Prostate gland (tissue), 2 donors: Measurements from ENCODE around the gene SEMA3E. TPM values are rescaled to one million over a fixed set of nuclear protein-coding genes. Genes with fewer than 3 reads are reported as not detected.

Experiments used
- DNase-seq: peaks from one replicate; pipeline ENCODE4 v3.0.0-alpha.2; 2019; ENCODE audit warnings: low spot score
- H3K27ac ChIP-seq, 2 donors: fragments of 200-600 bp; sonication (generic); 2 replicates each; pipeline ENCODE4 v1.5.1; 2017 to 2019
- H3K27me3 ChIP-seq: fragments of 200-600 bp; sonication (generic); replicated peaks from 2 replicates; pipeline ENCODE4 v1.5.1; 2019; ENCODE audit not compliant: insufficient read depth
- H3K36me3 ChIP-seq, 2 donors: fragments of 200-600 bp; sonication (generic); 1 replicate in 1 of 2; 2 replicates in 1 of 2; pipeline versions ENCODE4 v1.5.1 to v1.8.1; 2017 to 2019
- H3K4me1 ChIP-seq: fragments of 200-600 bp; sonication (generic); replicated peaks from 2 replicates; pipeline ENCODE4 v1.5.1; 2019
- H3K4me3 ChIP-seq, 2 donors: fragments of 200-600 bp; sonication (generic); 2 replicates each; pipeline ENCODE4 v1.5.1; 2017 to 2019
- H3K9me3 ChIP-seq: fragments of 200-600 bp; sonication (generic); 2 replicates; pipeline ENCODE4 v1.5.1; 2017
- POLR2A ChIP-seq: fragments of 450-650 bp; IDR thresholded peaks from one replicate; pipeline ENCODE4 v1.6.1; 2016; ENCODE audit warnings: antibody characterized with exemption, mild to moderate bottlenecking
- POLR2AphosphoS5 ChIP-seq: sonication (generic); formaldehyde crosslinking; IDR thresholded peaks from one replicate; pipeline ENCODE4 v1.6.1; 2017; ENCODE audit warnings: antibody characterized with exemption
- WGBS: methylation state at CpG from one replicate; pipeline ENCODE4 v1.1.5; 2018; 5-methylcytosine and 5-hydroxymethylcytosine counted together
- intact Hi-C: fragments of 100-400 bp; cut with DNase I; formaldehyde crosslinking; loops from one replicate; pipeline ENCODE4 v1.14.2; 2022
- total RNA-seq, 2 donors: library from RNA; depleted of rRNA; stranded (reverse); fragments of >200 nt; gene quantifications; one replicate each; pipeline ENCODE4 v1.1.0, GENCODE V29; 2016
- TF ChIP-seq, protein P1 (sequence below), 4 experiments: fragments of 200-600 bp in 2 of 4; fragments of 450-650 bp in 2 of 4; sonication (generic) in 2 of 4; IDR thresholded peaks; 1 replicate in 3 of 4; 2 replicates in 1 of 4; pipeline ENCODE4 v1.5.1; 2016 to 2019; ENCODE audit warnings: antibody characterized with exemption in 4 of 4, mild to moderate bottlenecking in 2 of 4, moderate library complexity in 2 of 4

SEMA3E gene
- total RNA-seq, 2 donors from 2014 or later, result 2.6 to 4.8 TPM

DNA sequence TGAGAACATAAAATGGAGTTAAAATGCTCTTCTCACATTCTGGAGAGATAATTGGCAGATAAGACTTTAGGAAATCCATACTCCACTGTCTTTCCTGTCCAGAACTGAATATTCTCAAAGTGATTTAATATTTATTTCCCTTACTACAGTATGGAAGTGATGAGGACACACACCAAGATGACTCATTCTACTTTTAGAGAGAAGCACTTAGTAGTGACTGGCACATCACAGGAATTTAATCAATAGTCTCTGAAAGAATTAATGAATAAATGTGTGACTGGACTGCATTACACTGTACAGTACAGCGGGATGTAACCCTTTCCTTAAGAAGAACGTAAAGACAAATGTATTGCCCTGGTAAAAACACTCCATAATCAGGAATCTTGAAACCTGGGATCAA is 116.7 kb downstream of the SEMA3E start:
- WGBS, result 86% methylated on average over 2 of the region's 2 CpGs
- H3K4me1 ChIP-seq, result no peaks in the 10 kb centered on the region
- no peak overlapping the region for H3K4me3 ChIP-seq
- no peaks in the 10 kb centered on the region for H3K36me3 ChIP-seq
- intact Hi-C loops, result no loop called here
- no peak for DNase-seq
- H3K27ac ChIP-seq, result no peak overlapping the region
- H3K27me3 ChIP-seq, result no peaks in the 10 kb centered on the region
- TF ChIP-seq POLR2A, result no peak
- no peak for TF ChIP-seq POLR2AphosphoS5
- TF ChIP-seq, protein P1, sequence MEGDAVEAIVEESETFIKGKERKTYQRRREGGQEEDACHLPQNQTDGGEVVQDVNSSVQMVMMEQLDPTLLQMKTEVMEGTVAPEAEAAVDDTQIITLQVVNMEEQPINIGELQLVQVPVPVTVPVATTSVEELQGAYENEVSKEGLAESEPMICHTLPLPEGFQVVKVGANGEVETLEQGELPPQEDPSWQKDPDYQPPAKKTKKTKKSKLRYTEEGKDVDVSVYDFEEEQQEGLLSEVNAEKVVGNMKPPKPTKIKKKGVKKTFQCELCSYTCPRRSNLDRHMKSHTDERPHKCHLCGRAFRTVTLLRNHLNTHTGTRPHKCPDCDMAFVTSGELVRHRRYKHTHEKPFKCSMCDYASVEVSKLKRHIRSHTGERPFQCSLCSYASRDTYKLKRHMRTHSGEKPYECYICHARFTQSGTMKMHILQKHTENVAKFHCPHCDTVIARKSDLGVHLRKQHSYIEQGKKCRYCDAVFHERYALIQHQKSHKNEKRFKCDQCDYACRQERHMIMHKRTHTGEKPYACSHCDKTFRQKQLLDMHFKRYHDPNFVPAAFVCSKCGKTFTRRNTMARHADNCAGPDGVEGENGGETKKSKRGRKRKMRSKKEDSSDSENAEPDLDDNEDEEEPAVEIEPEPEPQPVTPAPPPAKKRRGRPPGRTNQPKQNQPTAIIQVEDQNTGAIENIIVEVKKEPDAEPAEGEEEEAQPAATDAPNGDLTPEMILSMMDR (IDR thresholded peaks at IDR 0.05), result no peak
- H3K9me3 ChIP-seq, result no peaks in the 10 kb centered on the region

DNA sequence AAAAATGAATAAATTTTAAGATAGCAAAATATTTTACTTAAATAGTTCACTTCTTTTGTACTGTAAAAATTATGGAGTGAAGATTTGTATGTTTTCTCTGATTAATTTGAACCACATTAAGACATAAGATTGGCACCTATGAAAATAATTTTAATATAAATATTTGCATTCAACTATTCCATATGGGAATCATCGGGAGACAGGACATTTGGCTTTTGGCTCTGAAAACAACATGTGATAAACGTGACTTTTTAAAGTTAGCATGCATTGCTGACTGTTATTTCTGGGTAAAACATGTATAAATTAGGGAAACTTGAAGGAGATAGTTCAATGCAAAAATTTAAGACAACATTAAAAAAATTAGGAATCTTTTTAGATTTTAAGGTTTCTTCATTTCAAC is 117.2 kb downstream of the SEMA3E start:
- Histone ChIP-seq H3K4me1 (no peaks in the 10 kb centered on the region), H3K36me3 (no peaks in the 10 kb centered on the region), H3K9me3 (no peaks in the 10 kb centered on the region), H3K4me3 (no peak overlapping the region), H3K27me3 (no peaks in the 10 kb centered on the region), H3K27ac (no peak overlapping the region)
- TF ChIP-seq POLR2A (no peak), POLR2AphosphoS5 (no peak)
- TF ChIP-seq, protein P1 (IDR thresholded peaks at IDR 0.05), result no peak
- no peak for DNase-seq
- 77% methylated on average over 2 of the region's 2 CpGs for WGBS
- intact Hi-C loops, result no loop called here

DNA sequence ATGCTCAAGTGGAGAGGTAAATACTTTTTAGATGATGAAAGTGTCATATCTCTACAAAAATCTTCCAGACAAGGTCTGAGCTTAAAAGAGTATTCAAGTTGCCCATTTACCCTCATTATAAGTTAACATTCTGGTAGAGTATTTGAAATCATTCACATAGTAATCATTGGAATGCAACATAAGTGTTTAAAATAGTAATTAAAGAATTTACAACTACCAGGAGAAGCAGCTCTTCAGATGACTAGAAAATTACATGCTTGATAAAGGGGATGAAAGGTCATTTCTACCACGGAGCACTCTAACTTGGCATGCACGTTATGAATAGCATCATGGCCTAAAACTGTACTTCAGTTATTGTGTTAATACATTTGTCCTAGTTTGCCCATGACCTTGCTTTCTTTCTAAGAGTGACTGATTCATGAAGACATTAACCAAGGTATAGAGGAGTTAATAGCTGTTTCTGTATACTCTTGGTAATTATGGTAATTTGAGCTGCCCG is 120.0 kb downstream of the SEMA3E start:
- Histone ChIP-seq H3K27ac (no peak overlapping the region), H3K9me3 (no peaks in the 10 kb centered on the region), H3K4me3 (no peak overlapping the region), H3K36me3 (no peaks in the 10 kb centered on the region), H3K27me3 (no peaks in the 10 kb centered on the region), H3K4me1 (no peaks in the 10 kb centered on the region)
- 55% methylated on average over 3 of the region's 3 CpGs for WGBS
- no peak for DNase-seq
- TF ChIP-seq, protein P1 (IDR thresholded peaks at IDR 0.05), result no peak
- no peak for TF ChIP-seq POLR2A
- no peak for TF ChIP-seq POLR2AphosphoS5
- intact Hi-C loops, result no loop called here

DNA sequence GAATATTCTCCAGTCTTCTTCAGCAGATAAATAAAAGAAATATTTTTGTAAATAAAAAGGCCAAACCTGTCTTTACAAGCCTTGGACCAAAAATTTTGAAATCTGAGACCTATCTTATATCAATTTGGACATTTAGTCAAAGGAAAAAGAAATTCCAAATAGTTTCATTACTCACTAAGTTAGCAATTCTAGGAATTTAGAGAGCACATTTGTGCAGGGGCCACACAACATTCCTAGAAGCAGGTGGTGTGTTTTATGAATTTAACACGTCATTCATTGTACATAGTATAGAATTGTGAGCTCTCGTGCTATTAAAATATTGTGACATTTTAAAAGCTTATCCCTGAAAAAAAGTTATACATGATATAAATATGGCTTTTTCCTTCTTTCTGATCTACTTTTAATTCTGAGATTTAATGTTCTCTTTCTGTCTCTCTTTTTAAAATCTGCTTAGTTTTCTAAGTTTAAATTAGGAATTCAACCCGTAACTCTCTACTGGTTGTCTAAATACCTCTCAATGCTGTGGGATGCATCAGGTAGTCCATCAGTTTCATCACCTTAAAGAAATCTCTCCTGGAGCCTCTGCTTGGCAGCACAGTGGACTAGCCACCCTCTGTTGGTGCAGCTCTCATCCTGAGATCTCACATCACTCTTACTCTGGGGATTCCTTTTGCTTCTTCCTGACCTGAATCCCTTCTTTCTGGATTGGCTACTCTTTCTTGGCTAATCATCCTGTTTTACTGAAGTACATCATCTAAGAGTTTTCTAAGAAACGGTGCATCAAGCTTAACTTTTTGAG is 124.5 kb downstream of the SEMA3E start:
- 79% methylated on average over 4 of the region's 4 CpGs for WGBS
- H3K36me3 ChIP-seq, result no peaks in the 10 kb centered on the region
- H3K9me3 ChIP-seq, result no peaks in the 10 kb centered on the region
- H3K4me3 ChIP-seq, result no peak overlapping the region
- intact Hi-C loops, result no loop called here
- no peak for DNase-seq
- no peak overlapping the region for H3K27ac ChIP-seq
- H3K4me1 ChIP-seq, result no peaks in the 10 kb centered on the region
- no peak for TF ChIP-seq POLR2A
- no peak for TF ChIP-seq POLR2AphosphoS5
- TF ChIP-seq, protein P1 (IDR thresholded peaks at IDR 0.05), result no peak
- no peaks in the 10 kb centered on the region for H3K27me3 ChIP-seq

DNA sequence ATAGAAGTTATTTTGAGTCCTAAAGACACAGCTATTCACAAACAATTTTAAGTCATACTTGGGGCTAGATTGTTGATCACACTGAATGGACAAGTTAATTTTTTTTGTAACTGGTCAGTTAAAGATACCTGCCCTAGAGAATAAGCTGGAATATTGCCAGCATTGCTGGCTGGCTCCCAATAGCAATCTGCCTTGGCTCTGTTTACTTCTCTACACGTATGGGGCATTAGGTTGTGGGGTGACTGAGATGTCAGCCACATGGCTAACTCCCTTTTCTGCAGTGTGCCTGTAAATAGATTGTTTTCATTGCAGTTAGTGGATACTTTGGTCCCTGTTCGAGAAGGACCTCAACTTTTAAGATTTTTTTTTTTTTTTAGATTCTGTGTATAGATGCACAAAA is 128.2 kb downstream of the SEMA3E start:
- Histone ChIP-seq H3K4me3 (no peak overlapping the region), H3K36me3 (no peaks in the 10 kb centered on the region), H3K4me1 (no peaks in the 10 kb centered on the region), H3K9me3 (no peaks in the 10 kb centered on the region), H3K27ac (no peak overlapping the region), H3K27me3 (no peaks in the 10 kb centered on the region)
- TF ChIP-seq, protein P1 (IDR thresholded peaks at IDR 0.05), result no peak
- TF ChIP-seq POLR2A (no peak), POLR2AphosphoS5 (no peak)
- intact Hi-C loops, result no loop called here
- 39% methylated on average over 2 of the region's 2 CpGs for WGBS
- no peak for DNase-seq
